Measurements from ENCODE around the gene PRKCA. TPM values are rescaled to one million over a fixed set of nuclear protein-coding genes. Genes with fewer than 3 reads are reported as not detected.

PRKCA gene
- total RNA-seq, 1 experiment from 2014 or later = 29.6 TPM

DNA sequence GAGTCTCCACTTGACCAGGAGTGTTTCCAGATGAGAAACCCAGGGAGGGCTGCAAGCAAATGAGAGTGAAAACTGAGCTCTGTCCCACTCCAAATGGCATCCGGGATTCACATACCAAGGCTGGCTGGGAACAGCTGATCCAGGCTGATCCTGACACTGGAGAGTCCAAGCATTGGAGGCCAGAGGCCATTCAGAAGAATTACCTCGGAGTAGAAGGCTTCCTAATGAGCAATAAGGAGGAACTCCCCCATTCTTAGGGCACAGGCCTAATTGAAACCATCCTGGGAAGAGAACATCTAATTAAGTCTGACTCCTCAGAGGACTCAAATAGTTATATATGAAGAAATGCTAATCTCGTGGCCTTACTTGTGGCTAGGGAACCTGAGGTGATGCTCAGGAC is 142.8 kb downstream of the PRKCA start:
- Mint-ChIP-seq H3K36me3 (ENCODE audit: insufficient read depth, unreplicated experiment) (peaks cover 6% of the 10 kb centered on the region), H3K27ac (ENCODE audit: unreplicated experiment) (peak overlapping the region; percentile 19), H3K4me1 (ENCODE audit: low read depth, unreplicated experiment) (peaks cover 67% of the 10 kb centered on the region), H3K4me3 (ENCODE audit: unreplicated experiment) (no peak overlapping the region), H3K9me3 (ENCODE audit: unreplicated experiment) (no peaks in the 10 kb centered on the region), H3K27me3 (ENCODE audit: insufficient read depth, unreplicated experiment) (no peaks in the 10 kb centered on the region)
- Histone ChIP-seq H3K4me1 (peaks cover 34% of the 10 kb centered on the region), H3K36me3 (ENCODE audit: control insufficient read depth, insufficient read depth, low read length) (no peaks in the 10 kb centered on the region), H3K27me3 (replicated peaks; ENCODE audit: control insufficient read depth, insufficient read depth, low read length) (no peaks in the 10 kb centered on the region), H3K4me3 (ENCODE audit: low read depth, low read length) (no peak overlapping the region), H3K9me3 (no peaks in the 10 kb centered on the region)
- TF ChIP-seq, protein P1, sequence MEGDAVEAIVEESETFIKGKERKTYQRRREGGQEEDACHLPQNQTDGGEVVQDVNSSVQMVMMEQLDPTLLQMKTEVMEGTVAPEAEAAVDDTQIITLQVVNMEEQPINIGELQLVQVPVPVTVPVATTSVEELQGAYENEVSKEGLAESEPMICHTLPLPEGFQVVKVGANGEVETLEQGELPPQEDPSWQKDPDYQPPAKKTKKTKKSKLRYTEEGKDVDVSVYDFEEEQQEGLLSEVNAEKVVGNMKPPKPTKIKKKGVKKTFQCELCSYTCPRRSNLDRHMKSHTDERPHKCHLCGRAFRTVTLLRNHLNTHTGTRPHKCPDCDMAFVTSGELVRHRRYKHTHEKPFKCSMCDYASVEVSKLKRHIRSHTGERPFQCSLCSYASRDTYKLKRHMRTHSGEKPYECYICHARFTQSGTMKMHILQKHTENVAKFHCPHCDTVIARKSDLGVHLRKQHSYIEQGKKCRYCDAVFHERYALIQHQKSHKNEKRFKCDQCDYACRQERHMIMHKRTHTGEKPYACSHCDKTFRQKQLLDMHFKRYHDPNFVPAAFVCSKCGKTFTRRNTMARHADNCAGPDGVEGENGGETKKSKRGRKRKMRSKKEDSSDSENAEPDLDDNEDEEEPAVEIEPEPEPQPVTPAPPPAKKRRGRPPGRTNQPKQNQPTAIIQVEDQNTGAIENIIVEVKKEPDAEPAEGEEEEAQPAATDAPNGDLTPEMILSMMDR (IDR thresholded peaks at IDR 0.05; ENCODE audit: insufficient read depth in 1 of 2, low read depth in 1 of 2, low read length in 1 of 2, severe bottlenecking in 1 of 2, unreplicated experiment in 1 of 2) = no peak
- ChIA-PET POLR2A (no interaction called here), CTCF (no interaction called here)
- intact Hi-C loops (cut with micrococcal nuclease; ENCODE audit: unreplicated experiment) = loop anchor here (2.0 kb wide), 1 partner anchor 28 kb away; no protein-coding TSS in a partner anchor
- no TSS peak for BruUV-seq (replicated peaks)
- DNase-seq = no peak

DNA sequence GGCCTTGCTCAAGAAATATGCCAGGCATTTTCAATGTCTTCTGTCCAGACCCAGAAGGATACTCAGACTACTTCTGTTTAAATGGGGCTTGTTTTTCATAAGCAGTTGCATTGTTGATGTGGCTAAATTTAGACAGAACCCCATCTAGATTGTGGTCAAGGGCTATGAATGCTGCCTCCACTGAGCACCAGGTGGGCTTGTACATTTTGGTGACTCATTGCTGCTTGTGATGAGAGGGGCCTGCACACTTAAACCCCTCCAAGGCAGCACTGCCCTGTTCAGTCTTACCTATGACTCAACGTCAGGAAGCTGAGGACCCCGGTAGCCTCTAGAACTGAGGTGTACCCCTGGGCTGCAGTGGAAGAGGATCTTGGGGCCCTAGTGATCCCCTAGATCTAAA is 144.0 kb downstream of the PRKCA start:
- peaks cover 42% of the 10 kb centered on the region for H3K4me1 ChIP-seq

DNA sequence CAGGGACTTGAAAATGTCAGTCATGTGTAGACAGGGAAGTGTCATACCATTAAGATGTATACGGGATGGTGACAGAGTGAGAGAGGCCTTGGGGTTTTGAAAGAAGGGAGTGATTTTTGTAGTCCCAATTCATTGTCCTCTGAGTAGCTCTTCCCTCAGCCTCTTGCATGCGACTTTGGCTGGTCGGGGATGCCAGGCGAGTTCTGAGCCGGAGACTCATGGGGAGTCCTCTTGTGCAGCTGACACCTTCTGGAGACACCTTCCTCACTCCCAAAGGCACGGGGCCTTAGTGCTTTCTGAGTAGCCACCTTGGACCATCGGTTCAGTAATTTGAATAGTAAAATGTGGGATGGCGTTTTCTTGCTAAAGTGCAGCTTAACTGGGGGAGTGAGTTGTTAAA is 144.7 kb downstream of the PRKCA start:
- DNase-seq = no peak
- TF ChIP-seq, protein P1 (IDR thresholded peaks at IDR 0.05; ENCODE audit: insufficient read depth in 1 of 2, low read depth in 1 of 2, low read length in 1 of 2, severe bottlenecking in 1 of 2, unreplicated experiment in 1 of 2) = no peak
- H3K27me3 Mint-ChIP-seq (ENCODE audit: insufficient read depth, unreplicated experiment) = no peaks in the 10 kb centered on the region
- Histone ChIP-seq H3K27me3 (replicated peaks; ENCODE audit: control insufficient read depth, insufficient read depth, low read length) (no peaks in the 10 kb centered on the region), H3K4me1 (peaks cover 47% of the 10 kb centered on the region), H3K36me3 (ENCODE audit: control insufficient read depth, insufficient read depth, low read length) (no peaks in the 10 kb centered on the region), H3K4me3 (ENCODE audit: low read depth, low read length) (no peak overlapping the region), H3K9me3 (no peaks in the 10 kb centered on the region)
- BruUV-seq (replicated peaks) = no TSS peak
- ChIA-PET CTCF (no interaction called here), POLR2A (no interaction called here)
- H3K4me3 Mint-ChIP-seq (ENCODE audit: unreplicated experiment) = no peak overlapping the region
- H3K36me3 Mint-ChIP-seq (ENCODE audit: insufficient read depth, unreplicated experiment) = peaks cover 6% of the 10 kb centered on the region
- peak overlapping the region; percentile 48 for H3K27ac Mint-ChIP-seq (ENCODE audit: unreplicated experiment)
- intact Hi-C loops (cut with micrococcal nuclease; ENCODE audit: unreplicated experiment) = no loop called here
- H3K4me1 Mint-ChIP-seq (ENCODE audit: low read depth, unreplicated experiment) = peaks cover 84% of the 10 kb centered on the region
- H3K9me3 Mint-ChIP-seq (ENCODE audit: unreplicated experiment) = no peaks in the 10 kb centered on the region

More for the DNA sequence above, 144.0 kb downstream of the PRKCA start:
- H3K9me3 ChIP-seq = no peaks in the 10 kb centered on the region
- H3K27ac Mint-ChIP-seq (ENCODE audit: unreplicated experiment) = peak overlapping the region; percentile 48
- intact Hi-C loops (cut with micrococcal nuclease; ENCODE audit: unreplicated experiment) = no loop called here
- ChIA-PET CTCF (no interaction called here), POLR2A (no interaction called here)
- no peaks in the 10 kb centered on the region for H3K27me3 Mint-ChIP-seq (ENCODE audit: insufficient read depth, unreplicated experiment)
- H3K36me3 Mint-ChIP-seq (ENCODE audit: insufficient read depth, unreplicated experiment) = peaks cover 6% of the 10 kb centered on the region
- TF ChIP-seq, protein P1 (IDR thresholded peaks at IDR 0.05; ENCODE audit: insufficient read depth in 1 of 2, low read depth in 1 of 2, low read length in 1 of 2, severe bottlenecking in 1 of 2, unreplicated experiment in 1 of 2) = no peak
- BruUV-seq (replicated peaks) = no TSS peak
- no peak overlapping the region for H3K4me3 Mint-ChIP-seq (ENCODE audit: unreplicated experiment)
- no peaks in the 10 kb centered on the region for H3K36me3 ChIP-seq (ENCODE audit: control insufficient read depth, insufficient read depth, low read length)
- peaks cover 78% of the 10 kb centered on the region for H3K4me1 Mint-ChIP-seq (ENCODE audit: low read depth, unreplicated experiment)
- DNase-seq = no peak
- H3K4me3 ChIP-seq (ENCODE audit: low read depth, low read length) = no peak overlapping the region
- no peaks in the 10 kb centered on the region for H3K9me3 Mint-ChIP-seq (ENCODE audit: unreplicated experiment)
- H3K27me3 ChIP-seq (replicated peaks; ENCODE audit: control insufficient read depth, insufficient read depth, low read length) = no peaks in the 10 kb centered on the region

Measured in Caco-2 (cell line).